Fibroblast of lung (primary cell): ENCODE data around the gene SYNE1. TPM values are rescaled to one million over a fixed set of nuclear protein-coding genes. Genes with fewer than 3 reads are reported as not detected.
"Not testable (repeated sequence)": the region's sequence is repeated elsewhere in the genome, so short reads cannot be mapped to it uniquely, and the experiment has no call there.

Source experiments
- DNase-seq, 2 donors: peaks; one replicate each; pipeline versions ENCODE4 v3.0.0 to v3.0.0-alpha.2; 2010; ENCODE audit warnings: low read depth in 2 of 2
- H2AFZ ChIP-seq: 2 replicates; pipeline ENCODE4 v1.5.1; 2012; ENCODE audit warnings: low read length, control low read depth, inconsistent platforms
- H3K27ac ChIP-seq: 2 replicates; pipeline ENCODE4 v1.5.1; 2011; ENCODE audit warnings: low read length, control low read depth; ENCODE audit not compliant: insufficient read depth
- H3K27me3 ChIP-seq: 2 replicates; pipeline ENCODE4 v1.5.1; 2011; ENCODE audit warnings: mild to moderate bottlenecking, low read length; ENCODE audit not compliant: control insufficient read depth, insufficient read depth
- H3K36me3 ChIP-seq: 2 replicates; pipeline ENCODE4 v1.5.1; 2011; ENCODE audit warnings: low read length; ENCODE audit not compliant: control insufficient read depth, insufficient read depth
- H3K4me1 ChIP-seq: 2 replicates; pipeline ENCODE4 v1.5.1; 2011; ENCODE audit warnings: low read length; ENCODE audit not compliant: control insufficient read depth, insufficient read depth; ENCODE audit errors: extremely low read depth
- H3K4me2 ChIP-seq: 2 replicates; pipeline ENCODE4 v1.5.1; 2011; ENCODE audit warnings: low read length, control low read depth; ENCODE audit not compliant: insufficient read depth; ENCODE audit errors: extremely low read depth
- H3K4me3 ChIP-seq, 4 experiments: fragments of 200-600 bp in 1 of 4; sonication (generic) in 1 of 4; replicated peaks in 1 of 4; 2 replicates each; pipeline ENCODE4 v1.5.1; 2011 to 2016; ENCODE audit warnings: low read length in 4 of 4, low read depth in 3 of 4, mild to moderate bottlenecking in 3 of 4, control low read depth in 2 of 4, inconsistent platforms in 1 of 4, mixed read lengths in 1 of 4; ENCODE audit not compliant: insufficient read depth in 1 of 4; ENCODE audit errors: control extremely low read depth in 1 of 4
- H3K79me2 ChIP-seq: 2 replicates; pipeline ENCODE4 v1.5.1; 2012; ENCODE audit warnings: mild to moderate bottlenecking, low read length, inconsistent platforms; ENCODE audit not compliant: control insufficient read depth, insufficient read depth
- H3K9ac ChIP-seq: 2 replicates; pipeline ENCODE4 v1.5.1; 2011; ENCODE audit warnings: mild to moderate bottlenecking, low read length, control low read depth; ENCODE audit not compliant: insufficient read depth
- H3K9me3 ChIP-seq: 2 replicates; pipeline ENCODE4 v1.5.1; 2012; ENCODE audit warnings: low read depth, low read length; ENCODE audit not compliant: control insufficient read depth, insufficient read depth
- H4K20me1 ChIP-seq: 2 replicates; pipeline ENCODE4 v1.5.1; 2011; ENCODE audit warnings: low read length; ENCODE audit not compliant: control insufficient read depth, insufficient read depth; ENCODE audit errors: extremely low read depth
- CTCF ChIP-seq, 2 donors: IDR thresholded peaks in 1 of 2; conservative IDR thresholded peaks in 1 of 2; 1 replicate in 1 of 2; 2 replicates in 1 of 2; pipeline ENCODE4 v1.5.1; 2011 to 2012; ENCODE audit warnings: low read length in 2 of 2, control low read depth in 1 of 2, inconsistent platforms in 1 of 2, low read depth in 1 of 2, mild to moderate bottlenecking in 1 of 2
- EZH2 ChIP-seq: IDR thresholded peaks from 2 replicates; pipeline ENCODE4 v1.5.1; 2012; ENCODE audit warnings: low read length, control low read depth, mild to moderate bottlenecking; ENCODE audit errors: missing control alignments
- polyA plus RNA-seq, 2 donors: library from polyadenylated mRNA; depleted of rRNA in 1 of 2; stranded (reverse) in 1 of 2; unstranded in 1 of 2; fragments of >200 nt; gene quantifications; 2 replicates each; pipeline ENCODE4 v1.2.1, GENCODE V29; 2011 to 2012; ENCODE audit warnings: missing spikeins in 1 of 2
- total RNA-seq: library from RNA; depleted of rRNA; stranded (reverse); fragments of >200 nt; gene quantifications from 2 replicates; pipeline ENCODE4 v1.2.1, GENCODE V29; 2014

SYNE1 gene
- total and polyA plus RNA-seq, 2 donors (not counting 1 experiment from before 2014, with no cell fraction given) = 21.7 to 219 TPM

- H3K4me3 ChIP-seq, H3K36me3 ChIP-seq, H2AFZ ChIP-seq, H3K4me2 ChIP-seq, H3K9ac ChIP-seq, H3K27me3 ChIP-seq, H3K79me2 ChIP-seq, H4K20me1 ChIP-seq, H3K4me1 ChIP-seq, H3K9me3 ChIP-seq: not testable (repeated sequence)
- DNase-seq = peak in 1 of 2 donors; percentile 32
- peak overlapping the region; percentile 30 for H3K27ac ChIP-seq
These were observed 145.7 kb downstream of the SYNE1 start for GRCh38 chr6:152491501-152491900.

GRCh38 chr6:152490971-152491378 lies 146.2 kb downstream of the SYNE1 start:
- peak; percentile 11 to 81 for DNase-seq

GRCh38 chr6:152484806-152485205 lies 152.4 kb downstream of the SYNE1 start:
- Histone ChIP-seq H3K9ac (no peak overlapping the region), H3K36me3 (no peaks in the 10 kb centered on the region), H3K9me3 (no peaks in the 10 kb centered on the region), H3K27me3 (no peaks in the 10 kb centered on the region), H3K79me2 (no peaks in the 10 kb centered on the region), H3K4me3 (no peak overlapping the region), H3K4me2 (no peak overlapping the region), H4K20me1 (no peaks in the 10 kb centered on the region), H3K4me1 (no peaks in the 10 kb centered on the region), H3K27ac (no peak overlapping the region), H2AFZ (peak overlapping the region; percentile 17)
- no peak for TF ChIP-seq EZH2
- no peak for TF ChIP-seq CTCF (conservative IDR thresholded peaks at IDR 0.05 in 1 of 2, IDR thresholded peaks at IDR 0.05 in 1 of 2; ENCODE audit: low read depth in 1 of 2, low read length in 2 of 2)
- DNase-seq = no peak

More at GRCh38 chr6:152490971-152491378, 146.2 kb downstream of the SYNE1 start:
- H3K4me1 ChIP-seq, H3K27me3 ChIP-seq, H3K36me3 ChIP-seq, H3K9ac ChIP-seq, H3K4me2 ChIP-seq, H4K20me1 ChIP-seq, H3K9me3 ChIP-seq, H3K79me2 ChIP-seq, H2AFZ ChIP-seq, H3K4me3 ChIP-seq: not testable (repeated sequence)
- H3K27ac ChIP-seq = peak overlapping the region; percentile 66

- H3K4me2 ChIP-seq = no peak overlapping the region
- H3K27me3 ChIP-seq = no peaks in the 10 kb centered on the region
- H2AFZ ChIP-seq = no peak overlapping the region
- no peak for DNase-seq
- H3K9me3 ChIP-seq = no peaks in the 10 kb centered on the region
- H3K4me1 ChIP-seq = no peaks in the 10 kb centered on the region
- no peak for TF ChIP-seq EZH2
- no peak for TF ChIP-seq CTCF (conservative IDR thresholded peaks at IDR 0.05 in 1 of 2, IDR thresholded peaks at IDR 0.05 in 1 of 2; ENCODE audit: low read depth in 1 of 2, low read length in 2 of 2)
- no peak overlapping the region for H3K9ac ChIP-seq
- no peak overlapping the region for H3K27ac ChIP-seq
- H4K20me1 ChIP-seq = no peaks in the 10 kb centered on the region
- no peaks in the 10 kb centered on the region for H3K36me3 ChIP-seq
- no peak overlapping the region for H3K4me3 ChIP-seq
- no peaks in the 10 kb centered on the region for H3K79me2 ChIP-seq
These were observed 154.9 kb downstream of the SYNE1 start for GRCh38 chr6:152482289-152482688.
